C4-2B (cell line): Measurements from ENCODE around the gene DRGX.

Experiments used
- CTCF ChIP-seq: fragments of 450-650 bp; conservative IDR thresholded peaks from 2 replicates; pipeline ENCODE4 v1.5.1; 2017; ENCODE audit warnings: mild to moderate bottlenecking
- ZFX ChIP-seq: fragments of 450-650 bp; IDR thresholded peaks from 2 replicates; pipeline ENCODE4 v1.6.1; 2017

- TF ChIP-seq CTCF (no peak), ZFX (no peak)
These were observed 51.0 kb downstream of the DRGX start for GRCh38 chr10:49344840-49345239.
